Mesothelial cell of epicardium (in vitro differentiated cells): ENCODE data around the gene GIPC3. TPM values are rescaled to one million over a fixed set of nuclear protein-coding genes. Genes with fewer than 3 reads are reported as not detected.

Experiments
- DNase-seq, 2 experiments: peaks; one replicate each; pipeline ENCODE4 v3.0.0; 2021; ENCODE audit warnings: low spot score in 2 of 2; ENCODE audit not compliant: unreplicated experiment in 2 of 2
- H3K27ac Mint-ChIP-seq: 2 replicates; pipeline ENCODE4 v1.8.0; 2021; ENCODE audit warnings: mixed read lengths
- H3K27me3 Mint-ChIP-seq: 2 replicates; pipeline ENCODE4 v1.8.0; 2021; ENCODE audit warnings: low read depth, mixed read lengths
- H3K36me3 Mint-ChIP-seq: 2 replicates; pipeline ENCODE4 v1.8.0; 2021; ENCODE audit warnings: mixed read lengths
- H3K4me1 Mint-ChIP-seq: 2 replicates; pipeline ENCODE4 v1.8.0; 2021; ENCODE audit warnings: mixed read lengths
- H3K4me3 Mint-ChIP-seq: 2 replicates; pipeline ENCODE4 v1.8.0; 2021; ENCODE audit warnings: mild to moderate bottlenecking, moderate library complexity, mixed read lengths
- H3K9me3 Mint-ChIP-seq: 2 replicates; pipeline ENCODE4 v1.8.0; 2021; ENCODE audit warnings: mixed read lengths
- total RNA-seq: library from RNA; stranded (reverse); gene quantifications from 3 replicates; pipeline ENCODE4 v1.2.1, GENCODE V29; 2021
- TF ChIP-seq, protein P1 (sequence below): fragments of 200-600 bp; sonication (generic); IDR thresholded peaks from one replicate; pipeline ENCODE4 v1.5.0; 2021; ENCODE audit warnings: antibody characterized with exemption; ENCODE audit not compliant: unreplicated experiment

The GIPC3 gene
- total RNA-seq, 1 donor from 2014 or later = 0.07 TPM

- Mint-ChIP-seq H3K4me1 (peaks cover 10% of the 10 kb centered on the region), H3K27ac (no peak overlapping the region), H3K4me3 (no peak overlapping the region), H3K36me3 (no peaks in the 10 kb centered on the region), H3K9me3 (no peaks in the 10 kb centered on the region), H3K27me3 (peaks cover 16% of the 10 kb centered on the region)
- DNase-seq = no peak
- TF ChIP-seq, protein P1, sequence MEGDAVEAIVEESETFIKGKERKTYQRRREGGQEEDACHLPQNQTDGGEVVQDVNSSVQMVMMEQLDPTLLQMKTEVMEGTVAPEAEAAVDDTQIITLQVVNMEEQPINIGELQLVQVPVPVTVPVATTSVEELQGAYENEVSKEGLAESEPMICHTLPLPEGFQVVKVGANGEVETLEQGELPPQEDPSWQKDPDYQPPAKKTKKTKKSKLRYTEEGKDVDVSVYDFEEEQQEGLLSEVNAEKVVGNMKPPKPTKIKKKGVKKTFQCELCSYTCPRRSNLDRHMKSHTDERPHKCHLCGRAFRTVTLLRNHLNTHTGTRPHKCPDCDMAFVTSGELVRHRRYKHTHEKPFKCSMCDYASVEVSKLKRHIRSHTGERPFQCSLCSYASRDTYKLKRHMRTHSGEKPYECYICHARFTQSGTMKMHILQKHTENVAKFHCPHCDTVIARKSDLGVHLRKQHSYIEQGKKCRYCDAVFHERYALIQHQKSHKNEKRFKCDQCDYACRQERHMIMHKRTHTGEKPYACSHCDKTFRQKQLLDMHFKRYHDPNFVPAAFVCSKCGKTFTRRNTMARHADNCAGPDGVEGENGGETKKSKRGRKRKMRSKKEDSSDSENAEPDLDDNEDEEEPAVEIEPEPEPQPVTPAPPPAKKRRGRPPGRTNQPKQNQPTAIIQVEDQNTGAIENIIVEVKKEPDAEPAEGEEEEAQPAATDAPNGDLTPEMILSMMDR = no peak
These were observed 19.1 kb downstream of the GIPC3 start for GRCh38 chr19:3604227-3604986.

DNA sequence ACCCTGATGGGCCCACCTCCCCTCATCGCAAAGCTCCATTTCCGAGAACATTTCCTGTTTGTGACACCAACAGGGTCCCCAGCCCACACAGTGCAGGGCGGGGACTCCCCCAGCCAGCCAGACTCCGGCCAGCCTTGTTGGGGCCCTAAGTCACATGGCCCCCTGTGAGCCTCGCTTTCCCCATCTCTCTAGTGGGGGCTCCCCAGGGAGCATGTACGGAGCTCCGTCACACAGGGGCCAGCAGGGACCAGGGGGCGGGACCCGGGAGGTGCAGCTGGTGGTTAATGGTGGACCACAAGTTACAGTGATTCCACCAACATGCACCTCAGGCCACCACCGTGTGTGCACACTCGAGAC is 19.7 kb downstream of the GIPC3 start:
- DNase-seq = no peak
- Mint-ChIP-seq H3K9me3 (no peaks in the 10 kb centered on the region), H3K4me3 (no peak overlapping the region), H3K4me1 (peaks cover 10% of the 10 kb centered on the region), H3K27ac (no peak overlapping the region), H3K36me3 (no peaks in the 10 kb centered on the region), H3K27me3 (peaks cover 16% of the 10 kb centered on the region)
- TF ChIP-seq, protein P1 = no peak

DNA sequence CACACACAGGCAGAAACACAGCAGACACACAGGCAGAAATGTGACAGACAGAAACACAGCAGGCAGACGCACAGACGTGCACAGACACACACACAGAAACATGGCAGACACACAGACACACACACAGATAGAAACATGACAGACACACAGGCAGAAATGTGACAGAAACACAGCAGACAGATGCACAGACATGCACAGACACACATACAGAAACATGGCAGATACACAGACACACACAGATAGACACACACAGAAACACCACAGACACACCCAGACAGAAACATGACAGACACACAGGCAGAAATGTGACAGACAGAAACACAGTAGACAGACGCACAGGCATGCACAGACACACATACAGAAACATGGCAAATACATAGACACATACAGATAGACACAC is 20.1 kb downstream of the GIPC3 start:
- Mint-ChIP-seq H3K27ac (no peak overlapping the region), H3K4me1 (peaks cover 10% of the 10 kb centered on the region), H3K27me3 (peaks cover 16% of the 10 kb centered on the region), H3K36me3 (no peaks in the 10 kb centered on the region), H3K4me3 (no peak overlapping the region), H3K9me3 (no peaks in the 10 kb centered on the region)
- TF ChIP-seq, protein P1 = no peak
- no peak for DNase-seq

- Mint-ChIP-seq H3K27me3 (peaks cover 16% of the 10 kb centered on the region), H3K27ac (no peak overlapping the region), H3K4me1 (peaks cover 10% of the 10 kb centered on the region)
These were observed 20.5 kb downstream of the GIPC3 start for GRCh38 chr19:3605770-3606169.

DNA sequence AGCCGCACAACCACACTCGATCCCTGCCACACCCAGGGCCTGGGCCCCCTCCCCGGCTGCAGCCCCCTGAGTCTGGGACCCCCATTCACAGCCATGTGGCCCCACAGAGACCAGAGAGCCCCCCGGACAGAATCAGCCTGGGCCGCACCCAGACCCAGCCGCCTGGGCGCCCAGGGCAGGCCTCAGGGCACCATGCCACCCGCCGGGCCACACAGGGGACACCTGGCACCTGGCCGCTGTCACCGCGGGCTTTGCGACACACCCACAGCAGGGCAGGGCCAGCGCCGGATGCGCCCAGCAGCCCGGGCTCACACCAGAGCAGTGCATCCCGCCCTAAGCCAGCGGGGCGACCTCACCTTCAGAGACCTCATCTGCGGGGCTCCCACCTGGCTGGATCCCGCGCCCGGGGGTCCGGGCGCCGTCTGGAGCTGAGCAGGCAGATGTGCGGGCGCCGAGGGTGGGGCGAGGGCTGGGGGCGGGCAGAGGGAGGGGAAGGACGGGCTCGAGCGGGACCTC is 21.0 kb downstream of the GIPC3 start:
- no peak overlapping the region for H3K4me3 Mint-ChIP-seq
- no peaks in the 10 kb centered on the region for H3K9me3 Mint-ChIP-seq
- H3K27me3 Mint-ChIP-seq = peaks cover 16% of the 10 kb centered on the region
- no peak overlapping the region for H3K27ac Mint-ChIP-seq
- TF ChIP-seq, protein P1 = no peak
- H3K4me1 Mint-ChIP-seq = peaks cover 10% of the 10 kb centered on the region
- no peaks in the 10 kb centered on the region for H3K36me3 Mint-ChIP-seq
- DNase-seq = no peak

More at GRCh38 chr19:3605770-3606169, 20.5 kb downstream of the GIPC3 start:
- TF ChIP-seq, protein P1 = no peak
- H3K36me3 Mint-ChIP-seq = no peaks in the 10 kb centered on the region
- no peak overlapping the region for H3K4me3 Mint-ChIP-seq
- DNase-seq = no peak
- H3K9me3 Mint-ChIP-seq = no peaks in the 10 kb centered on the region
